Stimulated activated CD4-positive, alpha-beta T cell treated with anti-CD3 and anti-CD28 coated beads, Interleukin-15, amount 100 ng/mL, for 48 hours (primary cell): ENCODE measurements around the gene TMIGD1.
"Not testable (repeated sequence)": the region's sequence is repeated elsewhere in the genome, so short reads cannot be mapped to it uniquely, and the experiment has no call there.

Experiments used
- DNase-seq, 2 donors: peaks; one replicate each; pipeline ENCODE4 v3.0.0-alpha.2; 2020; ENCODE audit warnings: low read depth in 2 of 2

The TMIGD1 gene

DNA sequence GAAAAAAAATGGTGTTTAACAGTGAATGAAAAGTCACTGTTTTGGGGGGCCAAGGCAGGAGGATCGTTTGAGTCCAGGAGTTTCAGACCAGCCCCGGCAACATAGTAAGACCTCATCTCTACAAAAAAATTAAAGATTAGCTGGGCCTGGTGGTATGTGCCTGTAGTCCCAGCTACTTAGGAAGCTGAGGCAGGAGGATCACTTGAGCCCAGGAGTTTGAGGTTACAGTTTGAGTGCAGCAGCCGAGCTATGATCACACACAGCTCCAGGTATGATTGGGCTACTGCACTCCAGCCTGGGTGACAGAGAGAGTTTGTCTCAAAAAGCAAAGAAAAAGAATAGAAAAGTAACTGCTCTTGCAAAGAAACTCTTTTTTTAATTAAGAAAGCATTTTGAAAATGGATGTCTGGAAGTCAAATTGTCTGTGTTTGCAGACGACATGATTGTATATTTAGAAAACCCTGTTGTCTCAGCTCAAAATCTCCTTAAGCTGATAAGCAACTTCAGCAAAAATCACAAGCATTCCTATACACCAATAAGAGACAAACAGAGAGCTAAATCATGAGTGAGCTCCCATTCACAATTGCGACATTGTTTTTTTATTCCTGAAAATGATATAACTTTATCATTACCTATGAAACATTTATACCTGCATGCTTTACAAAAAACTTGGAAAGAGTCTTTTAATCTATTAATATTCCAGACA, 24.4 kb upstream of the TMIGD1 start:
- no peak for DNase-seq

DNA sequence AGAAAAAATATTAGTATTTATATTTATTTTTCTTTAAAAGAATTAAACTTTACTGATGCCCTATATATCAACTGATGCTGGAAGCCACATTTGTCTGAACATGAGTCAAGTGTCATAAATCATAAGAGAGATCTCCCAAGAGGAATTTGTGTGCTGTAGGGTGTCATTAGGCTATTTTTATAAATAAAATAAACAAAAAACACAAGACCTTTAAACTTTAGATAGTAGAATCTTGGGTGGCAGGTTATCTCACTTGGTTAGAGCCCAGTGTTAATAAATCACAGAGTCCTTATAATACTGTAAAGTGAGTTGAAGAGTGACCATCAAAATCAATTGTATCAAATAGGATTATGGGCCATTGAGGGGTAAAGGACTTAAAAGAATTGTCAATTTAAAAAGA, 23.6 kb upstream of the TMIGD1 start:
- no peak for DNase-seq

GRCh38 chr17:30354701-30355100, 20.8 kb upstream of the TMIGD1 start:
- DNase-seq, result no peak

- DNase-seq, result no peak
Measured at GRCh38 chr17:30352240-30352814, 18.5 kb upstream of the TMIGD1 start.

DNA sequence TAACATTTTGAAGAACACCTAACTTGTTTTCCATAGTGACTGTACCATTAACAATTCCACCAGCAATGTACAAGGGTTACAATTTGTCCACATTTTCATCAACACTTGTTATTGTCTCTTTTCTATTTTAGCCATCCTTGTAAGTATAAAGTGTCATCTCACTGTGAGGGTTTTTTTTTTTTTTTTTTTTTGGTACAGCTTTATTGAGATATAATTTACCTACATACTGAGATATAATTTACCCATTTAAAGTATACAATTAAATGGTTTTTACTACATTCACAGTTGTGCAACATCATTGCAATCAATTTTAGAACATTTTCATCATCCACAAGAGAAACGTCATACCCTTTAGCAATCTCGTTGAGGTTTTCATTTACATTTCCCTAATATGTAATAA, 17.9 kb upstream of the TMIGD1 start:
- no peak for DNase-seq

DNA sequence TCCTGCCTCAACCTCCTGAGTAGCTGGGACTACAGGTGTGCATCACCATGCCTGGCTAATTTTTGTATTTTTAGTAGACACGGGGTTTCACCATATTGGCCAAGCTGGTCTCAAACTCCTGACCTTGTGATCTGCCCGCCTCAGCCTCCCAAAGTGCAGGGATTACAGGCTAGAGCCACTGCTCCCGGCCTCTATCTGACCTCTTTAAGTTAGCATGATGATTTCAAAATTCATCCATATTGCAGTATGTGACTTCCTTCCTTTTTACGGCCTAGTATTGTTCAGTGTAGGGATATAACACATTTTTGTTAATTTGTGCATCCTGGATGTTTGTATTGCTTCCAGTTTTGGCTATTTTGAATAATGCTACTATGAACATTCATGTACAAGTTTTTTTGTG, 17.4 kb upstream of the TMIGD1 start:
- DNase-seq, result not testable (repeated sequence)

GRCh38 chr17:30349252-30349651, 15.4 kb upstream of the TMIGD1 start:
- DNase-seq, result no peak

GRCh38 chr17:30347488-30347887, 13.6 kb upstream of the TMIGD1 start:
- no peak for DNase-seq

DNA sequence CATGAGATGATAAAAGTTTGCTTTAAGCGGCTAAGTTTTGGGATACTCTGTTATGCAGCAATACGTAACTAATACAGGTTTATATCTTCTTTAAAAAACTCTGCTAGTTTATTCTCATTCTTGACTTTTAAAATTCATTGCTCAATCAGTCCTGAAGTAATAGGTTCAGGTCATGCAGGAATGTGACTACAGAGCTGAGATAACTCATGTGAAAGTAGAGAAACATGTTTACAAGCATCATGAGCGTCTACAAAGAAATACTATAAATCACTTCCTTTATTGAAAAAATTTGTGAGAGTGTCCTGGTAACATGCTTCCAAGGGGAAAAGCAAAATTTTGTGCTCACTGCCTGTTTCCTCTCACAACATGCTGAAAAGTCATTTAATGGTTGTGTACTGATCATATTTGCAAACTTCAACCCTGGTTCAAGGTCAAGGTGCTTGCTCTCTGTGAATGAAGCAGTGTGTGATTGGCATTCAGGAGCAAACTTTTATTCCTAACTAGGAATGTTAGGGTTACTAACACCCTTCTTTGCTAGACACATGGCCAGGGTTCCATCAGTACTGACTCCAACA, 12.5 kb upstream of the TMIGD1 start:
- DNase-seq, result no peak

DNA sequence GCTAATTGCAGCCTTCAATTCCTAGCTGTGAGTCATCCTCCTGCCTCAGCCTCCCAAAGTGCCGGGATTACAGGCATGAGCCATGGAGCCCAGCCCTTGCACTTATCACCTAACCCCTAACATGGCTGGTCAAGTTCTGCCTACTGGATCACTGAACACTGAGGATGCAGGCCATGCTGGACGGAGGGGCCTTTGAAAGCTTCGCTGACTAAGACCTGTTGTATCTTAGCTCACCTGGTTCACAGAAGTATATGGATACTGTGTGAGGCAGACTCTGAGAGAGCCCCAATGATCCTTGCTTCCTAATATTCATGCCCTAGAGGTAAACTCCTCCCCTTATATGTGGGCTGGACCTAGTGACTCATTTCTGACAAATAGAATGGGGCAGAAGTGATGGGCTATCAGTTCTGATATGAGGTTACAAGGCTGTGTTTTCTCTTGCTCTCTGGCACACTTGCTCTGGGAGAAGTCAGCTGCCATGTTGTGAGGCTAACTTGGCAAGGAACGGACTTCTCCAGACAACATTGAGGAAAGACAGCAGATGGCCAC, 11.7 kb upstream of the TMIGD1 start:
- peak in 1 of 2 donors; percentile 50 for DNase-seq

- no peak for DNase-seq
Measured at GRCh38 chr17:30345089-30345433, 11.2 kb upstream of the TMIGD1 start.

DNA sequence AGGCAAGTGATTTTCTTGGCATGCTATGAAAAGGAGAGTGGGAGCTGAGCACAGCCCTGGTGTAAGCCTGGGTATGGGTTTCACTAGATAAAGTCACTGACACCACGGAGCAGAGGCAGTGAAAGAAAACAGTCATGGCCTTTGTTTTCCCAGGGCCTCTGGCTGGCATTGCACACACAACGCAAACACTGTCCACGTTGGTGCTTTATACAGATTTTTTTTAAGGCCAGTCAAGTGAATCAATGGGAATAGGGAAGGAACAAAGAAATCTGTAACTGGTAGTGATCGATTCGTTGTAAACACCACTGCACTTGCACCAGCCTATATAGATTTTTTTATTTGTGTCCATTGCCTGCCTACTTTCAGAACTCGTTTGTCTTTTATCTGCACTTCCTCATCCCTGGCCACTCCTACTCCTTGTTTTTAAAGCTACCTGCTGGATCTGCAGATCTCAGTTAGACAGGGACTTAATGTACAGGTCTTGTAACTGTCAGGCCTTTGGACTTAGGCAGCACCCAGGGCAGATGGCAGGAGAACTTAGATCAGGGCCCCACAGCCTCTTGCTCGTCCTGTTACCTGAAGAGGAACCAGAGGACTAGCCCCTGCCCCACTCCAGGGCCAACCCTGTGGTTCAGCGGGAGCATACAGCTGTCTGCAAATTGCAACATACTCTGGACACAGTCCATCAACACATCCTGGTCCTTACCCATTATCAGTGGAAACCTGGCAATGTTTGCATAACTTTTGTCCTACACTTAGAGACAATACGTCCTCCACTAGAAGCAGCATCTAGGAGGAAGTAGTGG, 10.6 kb upstream of the TMIGD1 start:
- DNase-seq, result no peak

GRCh38 chr17:30343796-30344195, 9.9 kb upstream of the TMIGD1 start:
- DNase-seq, result no peak

- DNase-seq, result not testable (repeated sequence)
Measured at GRCh38 chr17:30343244-30343643, 9.4 kb upstream of the TMIGD1 start.

GRCh38 chr17:30341703-30342249, 7.9 kb upstream of the TMIGD1 start:
- no peak for DNase-seq

DNA sequence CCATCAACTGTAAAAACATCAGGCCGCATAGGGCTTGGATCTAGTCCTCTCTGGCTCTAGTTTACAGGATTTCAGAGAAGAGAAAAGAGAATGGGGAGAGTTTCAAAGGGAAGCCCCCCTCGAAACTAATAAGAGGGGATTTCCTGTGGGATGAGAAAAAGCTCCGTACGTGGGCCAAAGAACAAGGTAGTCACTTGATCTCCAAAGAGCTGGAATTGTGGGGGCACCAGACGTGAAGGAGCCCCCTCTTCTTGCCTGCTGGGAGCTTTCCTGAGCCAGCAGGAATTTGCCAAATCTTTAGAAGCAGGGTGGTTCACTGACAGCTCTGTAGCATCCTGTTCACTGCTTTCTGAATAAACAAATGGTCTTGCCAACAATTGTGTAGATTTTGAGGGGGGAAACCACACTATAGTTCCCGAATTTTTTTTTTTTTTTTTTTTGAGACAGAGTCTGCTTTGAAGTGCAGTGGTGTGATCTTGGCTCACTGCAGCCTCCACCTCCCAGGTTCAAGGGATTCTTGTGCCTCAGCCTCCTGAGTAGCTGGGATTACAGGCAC, 7.0 kb upstream of the TMIGD1 start:
- no peak for DNase-seq

DNA sequence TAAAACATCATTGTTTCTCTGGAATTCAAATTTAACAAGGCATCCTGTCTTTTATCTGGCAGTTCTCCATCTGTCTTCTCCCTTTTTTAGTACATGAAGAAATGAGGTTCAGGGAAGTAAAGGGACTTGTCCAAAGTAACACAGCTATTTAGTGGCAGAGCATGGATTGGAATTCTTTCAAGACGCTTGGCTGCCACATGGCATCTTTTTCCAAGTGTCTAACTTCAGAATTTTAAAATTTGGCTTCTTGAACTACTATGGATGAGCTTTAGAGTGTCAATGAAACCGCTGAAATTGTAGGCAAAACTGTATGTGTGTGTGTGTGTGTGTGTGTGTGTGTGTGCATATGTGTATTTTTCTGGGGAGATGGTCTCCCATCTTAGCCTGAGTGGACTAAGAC, 5.2 kb upstream of the TMIGD1 start:
- no peak for DNase-seq

DNA sequence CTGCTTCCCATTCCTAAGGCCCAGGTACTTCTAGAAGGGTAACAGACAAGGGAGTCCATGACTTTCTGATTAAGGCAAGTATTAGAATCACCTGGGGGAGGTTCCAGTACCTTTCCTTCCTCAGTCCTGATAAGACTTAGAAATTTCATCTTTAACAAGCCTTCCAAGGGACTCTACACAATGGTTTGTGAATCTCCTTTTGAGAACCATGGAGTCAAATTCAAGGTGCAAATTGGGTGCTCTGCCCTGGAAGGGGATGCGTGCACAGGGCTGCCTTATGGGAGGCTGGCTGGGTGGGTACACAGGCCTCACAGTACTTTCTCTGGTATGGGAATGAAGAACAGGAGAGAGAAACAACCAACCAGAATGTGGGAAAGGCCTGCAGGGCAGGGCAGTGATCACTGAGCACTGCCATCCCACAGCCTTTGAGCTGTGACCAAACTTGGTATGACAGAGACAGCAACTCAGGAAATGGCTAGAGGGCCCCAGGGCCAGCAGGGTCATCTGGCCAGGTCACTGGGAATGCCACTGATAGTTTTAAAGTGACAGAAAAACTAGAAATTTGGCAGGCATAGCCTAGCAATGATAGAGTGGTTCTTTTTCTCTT, 3.6 kb upstream of the TMIGD1 start:
- DNase-seq, result no peak

- peak; percentile 39 to 53 for DNase-seq
Measured at GRCh38 chr17:30336369-30337171, 2.7 kb upstream of the TMIGD1 start.

DNA sequence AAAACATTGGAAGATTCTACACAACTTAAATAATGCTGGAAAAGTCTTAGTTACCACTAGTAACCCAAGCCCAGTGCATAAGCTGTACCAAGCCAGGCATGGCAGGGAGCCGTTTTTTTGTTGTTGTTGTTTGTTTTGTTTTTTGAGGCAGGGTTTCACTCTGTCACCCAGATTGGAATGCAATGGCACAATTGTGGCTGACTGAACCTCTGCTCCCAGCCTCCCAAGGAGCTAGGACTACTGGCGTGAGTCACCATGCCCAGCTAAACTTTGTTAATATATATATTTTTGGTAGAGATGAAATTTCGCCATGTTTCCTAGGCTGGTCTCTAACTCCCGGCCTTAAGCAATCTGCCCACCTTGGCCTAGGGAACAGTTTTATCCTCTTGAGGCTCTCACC, 564 bp upstream of the TMIGD1 start:
- DNase-seq, result no peak
